Keratinocyte (primary cell): ENCODE data around the gene GIT2. TPM values are rescaled to one million over a fixed set of nuclear protein-coding genes. Genes with fewer than 3 reads are reported as not detected.
A peak's percentile ranks its signal among the peaks of the same experiment; 100 is the strongest.

Experiments used
- DNase-seq: peaks from one replicate; pipeline ENCODE4 v3.0.0-alpha.2; 2011; ENCODE audit warnings: low read depth, missing footprints, low spot score
- FAIRE-seq: peaks from 2 replicates; lab custom pipeline; 2011; peaks lifted over from hg19 to GRCh38; lab: Jason Lieb, UNC
- H2AFZ ChIP-seq: 2 replicates; pipeline ENCODE4 v1.6.0; 2012; ENCODE audit warnings: low read length, control low read depth, inconsistent platforms; ENCODE audit not compliant: control insufficient read depth
- H3K27ac ChIP-seq: 2 replicates; pipeline ENCODE4 v1.5.1; 2011; ENCODE audit warnings: low read length; ENCODE audit not compliant: control insufficient read depth, insufficient read depth
- H3K27me3 ChIP-seq: 3 replicates; pipeline ENCODE4 v1.6.0; 2011; ENCODE audit warnings: low read length; ENCODE audit not compliant: control insufficient read depth, insufficient read depth; ENCODE audit errors: extremely low read depth
- H3K36me3 ChIP-seq, 2 experiments: 2 replicates in 1 of 2; 3 replicates in 1 of 2; pipeline ENCODE4 v1.5.1; 2011; ENCODE audit warnings: low read length in 2 of 2, mild to moderate bottlenecking in 1 of 2; ENCODE audit not compliant: control insufficient read depth in 2 of 2, insufficient read depth in 2 of 2; ENCODE audit errors: extremely low read depth in 1 of 2
- H3K4me1 ChIP-seq: 3 replicates; pipeline ENCODE4 v1.5.1; 2011; ENCODE audit warnings: low read length; ENCODE audit not compliant: control insufficient read depth, insufficient read depth; ENCODE audit errors: extremely low read depth
- H3K4me2 ChIP-seq: 3 replicates; pipeline ENCODE4 v1.6.0; 2011; ENCODE audit warnings: low read depth, low read length; ENCODE audit not compliant: control insufficient read depth, insufficient read depth; ENCODE audit errors: extremely low read depth
- H3K4me3 ChIP-seq, 3 experiments: fragments of 200-600 bp in 1 of 3; sonication (generic) in 1 of 3; 2 replicates in 2 of 3; 3 replicates in 1 of 3; pipeline ENCODE4 v1.5.1; 2011 to 2016; ENCODE audit warnings: low read length in 3 of 3, mild to moderate bottlenecking in 3 of 3, control low read depth in 2 of 3, inconsistent platforms in 1 of 3, low read depth in 1 of 3, mixed read lengths in 1 of 3, mixed run types in 1 of 3, moderate library complexity in 1 of 3; ENCODE audit not compliant: control insufficient read depth in 2 of 3, insufficient read depth in 2 of 3; ENCODE audit errors: extremely low read depth in 1 of 3
- H3K79me2 ChIP-seq: 2 replicates; pipeline ENCODE4 v1.6.0; 2012; ENCODE audit warnings: low read length; ENCODE audit not compliant: control insufficient read depth, insufficient read depth
- H3K9ac ChIP-seq: 3 replicates; pipeline ENCODE4 v1.6.0; 2011; ENCODE audit warnings: low read length; ENCODE audit not compliant: control insufficient read depth, insufficient read depth; ENCODE audit errors: extremely low read depth
- H3K9me1 ChIP-seq: 3 replicates; pipeline ENCODE4 v1.6.0; 2011; ENCODE audit warnings: low read length; ENCODE audit not compliant: control insufficient read depth, insufficient read depth; ENCODE audit errors: extremely low read depth
- H3K9me3 ChIP-seq: 2 replicates; pipeline ENCODE4 v1.5.1; 2012; ENCODE audit warnings: low read depth, low read length; ENCODE audit not compliant: control insufficient read depth
- H4K20me1 ChIP-seq: 3 replicates; pipeline ENCODE4 v1.6.0; 2011; ENCODE audit warnings: low read length; ENCODE audit not compliant: control insufficient read depth, insufficient read depth; ENCODE audit errors: extremely low read depth
- EZH2 ChIP-seq: IDR thresholded peaks from one replicate; pipeline ENCODE4 v1.6.1; 2012; ENCODE audit warnings: inconsistent platforms, mild to moderate bottlenecking, low read length, moderate library complexity
- dilution Hi-C: fragments of 300-500 bp; cut with MboI; formaldehyde crosslinking; loops from one replicate; pipeline ENCODE4 v1.7.0; 2020; ENCODE audit warnings: low sequenced_read_pairs; ENCODE audit not compliant: extremely low pct_ligation_motif_present
- polyA plus RNA-seq, 5 experiments: library from polyadenylated mRNA; depleted of rRNA in 3 of 5; stranded (reverse) in 3 of 5; stranded (forward) in 1 of 5; unstranded in 1 of 5; fragments of >200 nt; gene quantifications; 1 replicate in 1 of 5; 2 replicates in 3 of 5; 3 replicates in 1 of 5; pipeline versions ENCODE4 v1.2.1 to v1.2.3, GENCODE V29; 2011 to 2012; ENCODE audit warnings: missing spikeins in 2 of 5, low read depth in 1 of 5, low replicate concordance in 1 of 5
- TF ChIP-seq, protein P1 (sequence below), 3 experiments: IDR thresholded peaks in 1 of 3; conservative IDR thresholded peaks in 1 of 3; optimal IDR thresholded peaks in 1 of 3; 2 replicates in 2 of 3; 3 replicates in 1 of 3; pipeline versions ENCODE3 to v1.5.1; 2011; ENCODE audit warnings: low read length in 3 of 3, mild to moderate bottlenecking in 3 of 3, moderate library complexity in 2 of 3, control low read depth in 1 of 3, inconsistent platforms in 1 of 3; ENCODE audit not compliant: insufficient read depth in 2 of 3; ENCODE audit errors: extremely low read depth in 1 of 3

GIT2 gene
- polyA plus RNA-seq, 1 donor (not counting 4 experiments of a cell fraction or from before 2014, with no cell fraction given) = 25.9 TPM

DNA sequence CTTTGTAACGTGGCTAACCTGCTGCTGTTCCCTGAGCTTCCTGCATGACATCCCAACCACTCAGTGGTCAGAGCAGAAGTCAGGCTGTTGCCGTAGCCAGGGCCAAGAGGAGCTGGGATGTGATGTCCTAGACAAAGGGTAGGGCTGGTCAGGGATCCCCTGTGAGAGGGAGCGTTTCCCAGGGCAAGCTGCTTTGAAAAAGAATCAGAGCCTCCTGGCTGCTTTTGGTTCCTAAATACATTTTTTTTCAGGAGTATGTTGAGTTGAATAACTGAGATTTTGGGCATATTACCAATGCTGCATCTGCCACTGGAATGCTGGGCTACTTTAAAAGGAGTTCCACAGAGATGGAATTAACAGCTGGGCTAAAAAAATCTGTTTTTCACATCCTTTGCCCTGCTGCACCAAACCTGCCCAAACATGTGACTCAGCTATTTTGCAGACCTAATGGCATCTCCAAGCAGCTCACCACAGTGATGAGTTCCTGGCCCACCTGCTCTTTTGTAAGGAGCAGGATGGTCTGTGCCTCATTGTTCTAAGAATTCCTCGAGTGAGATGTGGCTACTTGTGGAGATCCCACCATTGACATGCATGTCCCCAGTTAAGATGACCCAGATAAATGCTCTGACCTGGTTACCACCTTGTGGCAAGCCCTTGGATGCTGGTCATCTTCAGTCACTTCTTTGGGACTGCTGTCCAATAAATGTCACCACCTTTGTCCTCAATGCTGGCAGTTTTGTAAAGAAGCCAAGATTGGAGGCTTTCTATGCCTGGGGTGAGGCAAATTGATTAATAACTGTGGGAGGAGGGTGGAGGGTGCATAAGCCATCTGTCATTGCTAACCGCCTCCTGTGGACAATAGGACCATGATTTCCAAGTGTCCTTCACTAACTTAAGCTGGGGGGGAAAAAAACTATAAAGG is 27.2 kb upstream of the GIT2 start:
- dilution Hi-C loops = no loop called here
- Histone ChIP-seq H3K4me2 (no peak overlapping the region), H3K4me3 (no peak overlapping the region), H3K27me3 (no peaks in the 10 kb centered on the region), H3K79me2 (no peaks in the 10 kb centered on the region), H3K27ac (no peak overlapping the region), H4K20me1 (no peaks in the 10 kb centered on the region), H3K36me3 (peaks cover 32 to 35% of the 10 kb centered on the region in 2 experiments), H2AFZ (no peak overlapping the region), H3K4me1 (peaks cover 15% of the 10 kb centered on the region), H3K9me3 (no peaks in the 10 kb centered on the region), H3K9ac (no peak overlapping the region), H3K9me1 (no peaks in the 10 kb centered on the region)
- DNase-seq (no peak), FAIRE-seq (peak; percentile 5)
- TF ChIP-seq, protein P1, sequence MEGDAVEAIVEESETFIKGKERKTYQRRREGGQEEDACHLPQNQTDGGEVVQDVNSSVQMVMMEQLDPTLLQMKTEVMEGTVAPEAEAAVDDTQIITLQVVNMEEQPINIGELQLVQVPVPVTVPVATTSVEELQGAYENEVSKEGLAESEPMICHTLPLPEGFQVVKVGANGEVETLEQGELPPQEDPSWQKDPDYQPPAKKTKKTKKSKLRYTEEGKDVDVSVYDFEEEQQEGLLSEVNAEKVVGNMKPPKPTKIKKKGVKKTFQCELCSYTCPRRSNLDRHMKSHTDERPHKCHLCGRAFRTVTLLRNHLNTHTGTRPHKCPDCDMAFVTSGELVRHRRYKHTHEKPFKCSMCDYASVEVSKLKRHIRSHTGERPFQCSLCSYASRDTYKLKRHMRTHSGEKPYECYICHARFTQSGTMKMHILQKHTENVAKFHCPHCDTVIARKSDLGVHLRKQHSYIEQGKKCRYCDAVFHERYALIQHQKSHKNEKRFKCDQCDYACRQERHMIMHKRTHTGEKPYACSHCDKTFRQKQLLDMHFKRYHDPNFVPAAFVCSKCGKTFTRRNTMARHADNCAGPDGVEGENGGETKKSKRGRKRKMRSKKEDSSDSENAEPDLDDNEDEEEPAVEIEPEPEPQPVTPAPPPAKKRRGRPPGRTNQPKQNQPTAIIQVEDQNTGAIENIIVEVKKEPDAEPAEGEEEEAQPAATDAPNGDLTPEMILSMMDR (optimal IDR thresholded peaks at IDR 0.05 in 1 of 3, IDR thresholded peaks at IDR 0.05 in 1 of 3, conservative IDR thresholded peaks at IDR 0.05 in 1 of 3; ENCODE audit: extremely low read depth in 1 of 3, insufficient read depth in 2 of 3, low read length in 3 of 3) = no peak
- TF ChIP-seq EZH2 = no peak

DNA sequence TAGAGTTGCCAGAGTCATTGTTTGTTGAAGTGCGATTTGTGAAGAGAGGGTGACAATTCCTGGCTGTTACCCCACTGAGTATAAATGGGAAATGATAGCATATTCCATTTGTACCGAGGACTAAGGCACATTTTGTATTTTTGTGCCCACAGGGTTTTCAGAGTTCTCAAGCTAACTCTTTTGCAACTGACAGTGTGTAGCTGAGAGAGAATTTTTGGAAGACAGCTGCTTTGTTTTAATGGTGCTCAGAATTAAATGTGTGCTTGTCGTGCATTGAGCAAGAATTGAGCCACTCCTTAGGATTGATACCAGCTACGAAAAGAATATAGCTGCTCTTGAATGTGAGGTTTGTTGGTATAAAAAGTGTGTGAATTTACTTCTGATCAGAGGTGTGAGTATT is 24.8 kb upstream of the GIT2 start:
- Histone ChIP-seq H3K27ac (no peak overlapping the region), H2AFZ (no peak overlapping the region), H3K9me1 (no peaks in the 10 kb centered on the region), H3K4me2 (no peak overlapping the region), H3K27me3 (no peaks in the 10 kb centered on the region), H3K9ac (no peak overlapping the region), H3K9me3 (no peaks in the 10 kb centered on the region), H3K79me2 (no peaks in the 10 kb centered on the region), H3K36me3 (peaks cover 27 to 28% of the 10 kb centered on the region in 2 experiments), H4K20me1 (no peaks in the 10 kb centered on the region), H3K4me1 (peaks cover 15% of the 10 kb centered on the region), H3K4me3 (no peak overlapping the region)
- dilution Hi-C loops = no loop called here
- FAIRE-seq (no peak), DNase-seq (no peak)
- TF ChIP-seq, protein P1 (optimal IDR thresholded peaks at IDR 0.05 in 1 of 3, IDR thresholded peaks at IDR 0.05 in 1 of 3, conservative IDR thresholded peaks at IDR 0.05 in 1 of 3; ENCODE audit: extremely low read depth in 1 of 3, insufficient read depth in 2 of 3, low read length in 3 of 3) = no peak
- no peak for TF ChIP-seq EZH2
